SIG-M5 (cell line): Measurements from ENCODE around the gene SPIRE2.
"Not testable (repeated sequence)": the region's sequence is repeated elsewhere in the genome, so short reads cannot be mapped to it uniquely, and the experiment has no call there.

Experiments
- DNase-seq: peaks from one replicate; lab custom pipeline; 2025; lab: John Stamatoyannopoulos, UW

SPIRE2 gene

GRCh38 chr16:89808475-89808874 is 19.8 kb upstream of the SPIRE2 start:
- DNase-seq = no peak

- DNase-seq = no peak
These were observed 17.0 kb upstream of the SPIRE2 start for GRCh38 chr16:89811321-89811720.

- DNase-seq = no peak
These were observed 12.5 kb upstream of the SPIRE2 start for GRCh38 chr16:89815639-89816348.

DNA sequence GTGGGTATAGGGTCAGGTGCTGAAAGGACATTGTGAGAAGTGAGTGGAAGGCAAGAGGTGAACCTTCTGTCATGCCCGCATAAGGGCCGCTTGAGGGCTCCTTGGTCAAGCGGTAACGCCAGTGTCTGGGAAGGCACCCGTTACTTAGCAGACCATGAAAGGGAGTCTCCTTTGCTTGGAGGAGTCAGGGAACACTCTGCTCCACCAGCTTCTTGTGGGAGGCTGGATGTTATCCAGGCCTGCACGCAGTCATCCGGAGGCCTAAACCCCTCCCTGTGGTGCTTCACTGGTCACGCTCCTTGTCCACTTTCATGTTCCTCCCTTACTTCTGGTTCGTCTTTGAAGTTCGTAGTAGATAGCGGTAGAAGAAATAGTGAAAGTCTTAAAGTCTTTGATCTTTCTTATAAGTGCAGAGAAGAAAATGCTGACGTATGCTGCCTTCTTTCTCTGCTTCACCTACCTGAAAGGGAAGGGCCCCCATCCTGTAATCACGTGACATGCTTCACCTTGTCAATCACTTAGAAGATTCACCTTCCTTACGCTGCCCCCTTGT is 9.3 kb upstream of the SPIRE2 start:
- DNase-seq = not testable (repeated sequence)

DNA sequence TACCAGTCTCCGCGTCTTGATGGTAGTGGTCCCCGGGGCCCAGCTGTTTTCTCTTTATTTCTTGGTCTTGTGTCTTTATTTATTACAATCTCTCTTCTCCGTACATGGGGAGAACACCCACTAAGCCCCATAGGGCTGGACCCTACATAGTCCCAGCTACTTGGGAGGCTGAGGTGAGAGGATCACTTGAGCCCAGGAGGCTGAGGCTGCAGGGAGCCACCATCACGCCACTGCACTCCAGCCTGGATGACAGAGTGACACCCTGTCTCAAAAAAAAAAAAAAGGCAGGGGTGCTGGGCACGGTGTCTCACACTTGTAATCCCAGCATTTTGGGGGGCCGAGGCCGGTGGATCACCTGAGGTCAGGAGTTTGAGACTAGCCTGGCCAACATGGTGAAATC is 8.8 kb upstream of the SPIRE2 start:
- not testable (repeated sequence) for DNase-seq

- DNase-seq = no peak
These were observed 6.7 kb upstream of the SPIRE2 start for GRCh38 chr16:89821438-89822187.

DNA sequence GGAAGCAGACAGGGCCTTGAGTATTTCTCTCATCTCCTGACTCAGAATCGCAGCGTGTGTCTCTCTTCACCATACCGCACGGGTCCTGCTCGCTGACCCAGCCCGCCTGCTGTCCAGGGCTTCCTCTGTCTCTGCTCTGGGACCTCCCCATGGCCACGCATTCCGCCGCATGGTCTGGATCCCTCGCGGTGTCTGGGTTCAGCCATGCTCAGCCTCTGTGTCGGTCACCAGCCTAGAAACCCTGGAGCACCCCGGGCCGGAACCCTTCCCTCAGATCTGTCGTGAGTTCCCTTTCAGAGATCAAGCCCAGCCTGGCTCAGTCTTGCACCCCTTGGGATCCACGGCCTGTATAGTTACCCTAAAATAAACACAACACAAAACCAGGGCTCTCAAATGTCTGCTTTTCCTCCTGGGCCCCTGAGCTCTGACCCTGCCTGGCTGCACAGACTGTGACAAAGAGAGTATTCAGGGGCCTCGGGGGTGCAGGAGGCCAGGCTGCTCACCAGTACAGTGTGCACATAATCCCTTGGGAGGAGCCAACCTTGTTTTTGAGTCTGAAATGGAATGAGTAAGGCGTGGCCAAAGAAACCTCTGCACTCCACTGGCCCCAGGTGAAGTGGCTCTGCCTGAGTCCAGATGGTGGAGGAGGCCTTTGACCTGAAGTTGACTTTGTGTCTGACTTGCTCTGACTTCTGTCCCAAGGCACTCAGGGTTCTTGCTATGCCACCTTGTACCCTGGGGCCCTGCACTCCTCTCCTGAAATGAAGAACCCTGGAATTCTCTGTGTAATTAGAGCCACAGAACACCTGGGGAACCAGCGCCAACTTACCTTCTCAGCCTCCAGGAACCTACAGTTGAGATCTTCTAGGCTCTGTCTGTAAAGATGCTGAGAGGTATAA is 5.8 kb upstream of the SPIRE2 start:
- no peak for DNase-seq

DNA sequence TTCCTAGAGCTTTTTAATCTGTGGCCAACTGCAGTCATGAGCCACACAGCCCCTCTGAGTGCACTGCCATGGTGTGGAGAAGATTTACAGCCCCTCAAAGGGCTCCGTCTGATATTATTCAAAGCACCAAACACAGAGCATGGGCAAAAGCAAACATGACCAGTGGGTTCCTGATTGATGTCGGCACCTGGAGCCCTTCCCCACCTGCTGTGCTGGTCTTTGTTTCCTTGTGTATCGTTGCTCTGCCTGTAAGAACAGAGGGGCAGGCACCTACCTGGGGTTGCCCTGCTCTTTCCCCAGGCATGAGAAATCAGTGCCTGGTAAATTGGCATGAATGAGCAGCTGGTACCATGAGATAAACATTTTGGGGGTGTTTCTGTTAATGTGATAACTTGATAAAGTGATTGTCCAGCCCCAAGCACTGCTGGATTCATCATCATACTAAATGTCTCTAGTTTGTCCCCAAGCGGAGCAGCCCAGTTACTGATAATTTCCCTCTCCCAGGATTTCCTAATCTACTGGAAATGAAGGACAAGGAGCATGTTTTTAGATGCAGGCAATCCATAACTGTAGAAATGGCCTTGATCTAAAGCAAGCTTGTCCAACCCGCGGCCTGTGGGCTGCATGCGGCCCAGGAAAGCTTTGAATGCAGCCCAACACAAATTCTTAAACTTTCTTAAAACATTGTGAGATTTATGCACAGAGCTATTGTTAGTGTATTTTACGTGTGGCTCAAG is 5.0 kb upstream of the SPIRE2 start:
- DNase-seq = no peak

- not testable (repeated sequence) for DNase-seq
These were observed 4.5 kb upstream of the SPIRE2 start for GRCh38 chr16:89823824-89824148.

DNA sequence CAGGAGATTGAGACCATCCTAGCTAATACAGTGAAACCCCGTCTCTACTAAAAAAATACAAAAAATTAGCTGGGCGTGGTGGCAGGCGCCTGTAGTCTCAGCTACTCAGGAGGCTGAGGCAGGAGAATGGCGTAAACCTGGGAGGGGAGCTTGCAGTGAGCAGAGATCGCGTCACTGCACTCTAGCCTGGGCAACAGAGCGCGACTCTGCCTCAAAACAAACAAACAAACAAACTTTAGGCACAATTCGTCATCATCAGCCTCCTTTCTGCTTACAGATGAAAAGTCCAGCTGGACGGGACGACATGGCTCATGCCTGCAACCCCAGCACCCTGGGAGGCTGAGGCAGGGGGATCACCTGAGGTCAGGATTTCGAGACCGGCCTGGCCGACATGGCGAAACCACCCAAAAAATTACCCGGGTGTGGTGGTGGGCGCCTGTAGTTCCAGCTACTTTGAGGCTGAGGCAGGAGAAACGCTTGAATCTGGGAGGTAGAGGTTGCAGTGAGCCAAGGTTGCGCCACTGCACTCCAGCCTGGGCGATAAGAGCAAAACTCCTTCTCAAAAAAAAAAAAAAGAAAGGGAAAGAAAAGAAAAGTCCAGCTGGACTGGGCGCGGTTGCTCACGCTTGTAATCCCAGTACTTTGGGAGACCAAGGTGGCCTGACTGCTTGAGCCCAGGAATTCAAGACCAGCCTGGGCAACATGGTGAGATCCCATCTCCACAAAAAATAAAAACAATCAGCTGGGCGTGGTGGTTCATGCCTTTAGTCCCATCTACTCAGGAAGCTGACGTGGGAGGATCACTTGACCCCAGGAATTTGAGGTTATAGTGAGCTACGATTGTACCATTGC is 1.5 kb upstream of the SPIRE2 start:
- DNase-seq = no peak

DNA sequence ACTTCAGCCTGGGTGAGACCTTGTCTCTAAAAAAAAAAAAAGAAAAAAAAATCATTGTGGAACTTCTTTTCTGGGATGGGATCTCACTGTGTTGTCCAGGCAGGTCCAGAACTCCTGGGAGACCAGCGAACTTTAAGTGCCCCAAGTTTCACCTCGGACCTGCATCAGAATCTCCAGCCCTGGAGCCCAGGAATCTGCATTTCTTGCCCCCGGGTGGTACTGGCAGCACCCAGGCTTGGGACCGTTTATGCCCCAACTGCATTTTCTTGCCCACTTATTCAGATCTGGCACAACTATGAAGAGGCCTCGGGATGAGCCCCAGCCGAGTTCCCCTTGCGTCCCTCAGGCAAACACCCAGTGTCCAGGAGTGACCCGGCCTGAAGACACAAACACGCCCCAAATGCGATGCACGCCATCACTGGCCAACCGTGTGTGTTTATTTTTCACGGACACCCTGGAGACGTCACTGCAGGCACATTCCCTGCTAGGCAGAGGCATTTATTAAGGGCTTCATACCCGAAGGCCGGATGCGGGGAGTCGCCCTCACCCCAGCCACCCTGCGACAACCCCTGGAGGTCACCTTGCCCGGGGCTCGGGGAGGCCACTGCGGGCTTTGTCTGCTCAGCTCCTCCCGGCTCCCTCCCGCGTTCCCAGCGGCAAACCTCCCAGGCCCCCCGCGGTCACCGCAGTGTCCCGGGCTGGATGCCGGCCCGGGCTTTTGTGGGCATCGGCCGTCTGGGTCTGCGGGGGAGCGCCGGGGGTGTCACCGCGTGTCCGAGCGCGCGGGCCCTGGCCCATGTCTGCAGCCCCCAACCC is 684 bp upstream of the SPIRE2 start:
- DNase-seq = no peak

- no peak for DNase-seq
These were observed 775 bp downstream of the SPIRE2 start for GRCh38 chr16:89828870-89829629.

GRCh38 chr16:89829630-89830437 is 1.6 kb downstream of the SPIRE2 start:
- DNase-seq = no peak

DNA sequence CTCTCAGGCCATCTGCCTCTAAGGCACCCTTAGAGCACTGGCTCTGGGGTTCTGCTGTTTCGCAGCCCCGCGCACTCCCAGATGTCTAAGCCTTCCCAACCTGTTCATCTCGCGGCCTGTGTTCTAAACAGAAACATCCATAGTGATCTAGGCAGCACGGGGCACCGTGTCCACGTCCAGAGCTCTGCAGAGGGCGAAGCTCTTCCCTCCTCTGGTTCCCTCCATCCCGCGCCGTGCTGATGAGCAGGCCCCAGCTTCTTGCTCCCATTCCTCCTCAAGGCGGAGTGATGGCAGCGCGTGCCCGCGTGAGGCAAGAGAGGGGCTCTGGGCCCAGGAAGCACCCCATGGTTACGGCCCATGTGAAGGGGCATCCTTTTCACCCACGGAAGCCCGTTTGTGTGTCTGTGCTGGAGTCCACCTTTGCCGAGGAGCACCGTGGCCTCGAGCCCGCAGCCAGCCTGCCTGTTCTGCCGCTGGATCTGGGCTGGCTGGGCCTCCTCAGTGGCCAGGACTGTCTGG is 3.6 kb downstream of the SPIRE2 start:
- DNase-seq = no peak

DNA sequence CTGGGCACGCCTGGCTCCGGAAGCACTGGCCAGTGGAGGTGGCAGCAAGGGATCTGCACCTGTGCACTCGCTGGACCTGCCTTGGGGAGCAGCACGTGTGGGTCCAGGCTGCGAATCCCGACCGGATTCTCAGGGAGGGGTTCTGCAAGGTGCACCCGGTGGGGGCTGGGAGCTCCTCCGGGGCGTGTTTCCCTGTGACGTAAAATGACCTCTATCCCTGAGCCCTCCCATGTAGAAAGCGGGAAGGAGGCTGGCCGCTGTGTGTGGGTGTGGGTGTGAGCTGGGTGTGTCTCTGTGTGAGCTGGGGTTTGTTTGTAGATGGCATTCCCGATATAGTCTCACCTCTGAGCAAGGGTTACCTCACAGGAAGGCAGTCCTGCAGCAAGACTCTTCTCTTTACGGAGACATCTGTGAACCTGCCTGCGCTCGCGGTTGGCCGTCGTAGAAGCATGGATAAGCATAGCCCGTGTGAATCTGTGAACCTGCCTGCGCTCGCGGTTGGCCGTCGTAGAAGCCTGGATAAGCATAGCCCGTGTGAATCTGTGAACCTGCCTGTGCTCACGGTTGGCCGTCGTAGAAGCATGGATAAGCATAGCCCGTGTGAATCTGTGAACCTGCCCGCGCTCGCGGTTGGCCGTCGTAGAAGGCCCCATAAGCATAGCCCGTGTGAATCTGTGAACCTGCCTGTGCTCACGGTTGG is 5.5 kb downstream of the SPIRE2 start:
- not testable (repeated sequence) for DNase-seq

GRCh38 chr16:89834813-89835363 is 6.6 kb downstream of the SPIRE2 start:
- DNase-seq = not testable (repeated sequence)

- DNase-seq = not testable (repeated sequence)
These were observed 8.2 kb downstream of the SPIRE2 start for GRCh38 chr16:89836484-89836883.
